Lung (tissue), 12 donors: Measurements from ENCODE around the gene USH1G. TPM values are rescaled to one million over a fixed set of nuclear protein-coding genes. Genes with fewer than 3 reads are reported as not detected.
A peak's percentile ranks its signal among the peaks of the same experiment; 100 is the strongest.
"Not testable (repeated sequence)": the region's sequence is repeated elsewhere in the genome, so short reads cannot be mapped to it uniquely, and the experiment has no call there.

ENCODE experiments used
- ATAC-seq: fragments of 200-7000 bp; cut with Tn5 transposase; one replicate; pipeline ENCODE4 v1.9.1; 2020; ENCODE audit warnings: moderate number of reproducible peaks; ENCODE audit not compliant: insufficient read depth, low FRiP score
- DNase-seq, 3 donors: peaks; one replicate each; pipeline ENCODE4 v3.0.0-alpha.2; 2013 to 2017
- H3K27ac ChIP-seq, 2 donors: one replicate each; pipeline ENCODE4 v1.5.1; 2013; ENCODE audit warnings: mild to moderate bottlenecking in 2 of 2, moderate library complexity in 2 of 2, control low read depth in 1 of 2, inconsistent platforms in 1 of 2, low read depth in 1 of 2, low read length in 1 of 2
- H3K27me3 ChIP-seq, 3 donors: one replicate each; pipeline ENCODE4 v1.5.1; 2013; ENCODE audit warnings: low read length in 2 of 3; ENCODE audit not compliant: control insufficient read depth in 3 of 3, insufficient read depth in 3 of 3
- H3K36me3 ChIP-seq, 4 donors: one replicate each; pipeline ENCODE4 v1.5.1; 2013; ENCODE audit warnings: low read length in 4 of 4, mild to moderate bottlenecking in 1 of 4, moderate library complexity in 1 of 4; ENCODE audit not compliant: control insufficient read depth in 4 of 4, insufficient read depth in 4 of 4
- H3K4me1 ChIP-seq, 5 donors: one replicate each; pipeline ENCODE4 v1.5.1; 2013; ENCODE audit warnings: low read length in 5 of 5, mild to moderate bottlenecking in 2 of 5, moderate library complexity in 1 of 5; ENCODE audit not compliant: control insufficient read depth in 5 of 5, insufficient read depth in 5 of 5
- H3K4me3 ChIP-seq: one replicate; pipeline ENCODE4 v1.5.1; 2013; ENCODE audit warnings: mild to moderate bottlenecking, control low read depth, moderate library complexity
- H3K9ac ChIP-seq, 2 donors: one replicate each; pipeline ENCODE4 v1.5.1; 2013; ENCODE audit warnings: low read length in 2 of 2, control low read depth in 1 of 2; ENCODE audit not compliant: insufficient read depth in 1 of 2
- H3K9me3 ChIP-seq, 4 donors: one replicate each; pipeline ENCODE4 v1.5.1; 2013; ENCODE audit warnings: low read length in 3 of 4, mild to moderate bottlenecking in 1 of 4, moderate library complexity in 1 of 4; ENCODE audit not compliant: control insufficient read depth in 4 of 4, insufficient read depth in 3 of 4
- CTCF ChIP-seq: IDR thresholded peaks from 2 replicates; pipeline ENCODE4 v1.5.1; 2012; ENCODE audit warnings: mild to moderate bottlenecking; ENCODE audit errors: control extremely low read depth, extremely low read depth
- WGBS, 2 donors: extraction: QIAGEN DNeasy Blood & Tissue Kit; methylation state at CpG; one replicate each; pipeline ENCODE4 v1.1.7; 2013; 5-methylcytosine and 5-hydroxymethylcytosine counted together
- polyA plus RNA-seq, 2 donors: library from polyadenylated mRNA; stranded (reverse); fragments of 200-250 nt; gene quantifications; one replicate each; pipeline ENCODE4 v1.2.1, GENCODE V29; 2013
- total RNA-seq, 2 donors: library from RNA; depleted of rRNA in 1 of 2; stranded (reverse); fragments of >200 nt in 1 of 2; gene quantifications; one replicate each; pipeline ENCODE4 v1.2.1, GENCODE V29; 2014 to 2021
- donor health status: control.
- donor health status: control.
- donor health status: Bipolar disorder and iron deficiency.
- donor health status: healthy.
- donor health status: DM: yes; HTN: yes; CAD: no.

USH1G gene
- total and polyA plus RNA-seq, 4 donors, result 0.01 TPM; not detected in 3

DNA sequence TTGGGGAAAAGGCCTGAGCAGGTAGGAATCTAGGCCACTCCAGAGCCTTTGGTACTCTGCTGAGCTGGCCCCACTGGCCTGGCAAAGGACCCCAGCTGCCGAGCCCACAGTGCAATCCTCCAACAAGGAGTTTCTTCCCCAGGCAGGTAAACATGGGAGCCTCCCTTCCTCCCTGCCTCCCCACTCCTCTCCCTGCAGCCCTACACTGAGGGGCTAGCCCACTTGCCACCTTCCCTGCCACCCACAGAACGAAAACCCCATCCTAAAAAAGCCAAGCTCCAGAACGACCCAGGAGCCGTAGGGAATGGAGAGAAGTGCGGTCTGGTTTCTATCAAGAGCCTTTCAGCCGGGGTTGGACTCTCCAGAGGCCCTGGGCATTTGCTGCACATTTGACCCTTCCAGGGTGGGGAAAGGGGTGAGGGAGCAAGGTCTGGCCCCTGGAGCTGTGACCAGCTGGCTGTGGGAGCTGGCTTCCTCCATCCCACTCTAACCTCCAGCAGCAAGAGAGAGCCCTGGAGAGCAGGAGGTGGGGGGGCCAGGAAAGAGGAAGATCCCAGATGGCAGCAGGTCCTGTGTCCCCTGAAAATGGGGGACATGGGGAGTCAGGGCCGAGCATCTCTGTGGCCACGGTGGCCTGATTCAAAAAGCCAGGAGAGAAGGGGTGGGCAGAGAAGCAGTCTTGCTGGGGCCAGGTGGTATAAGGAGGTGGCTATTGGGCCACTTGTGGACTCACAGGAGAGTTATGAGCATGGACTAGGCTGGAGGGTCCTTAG is 48.2 kb upstream of the USH1G start:
- H3K9me3 ChIP-seq, result no peaks in the 10 kb centered on the region
- TF ChIP-seq CTCF, result no peak
- peak overlapping the region in 1 of 2 donors; percentile 11 for H3K9ac ChIP-seq
- peaks cover 0 to 15% (median 14%) of the 10 kb centered on the region in 3 donors for H3K27me3 ChIP-seq
- no peaks in the 10 kb centered on the region for H3K36me3 ChIP-seq
- ATAC-seq (no peak), DNase-seq (no peak)
- peaks cover 0 to 14% (median 0%) of the 10 kb centered on the region in 5 donors for H3K4me1 ChIP-seq
- peak overlapping the region in 1 of 2 donors; percentile 69 for H3K27ac ChIP-seq
- H3K4me3 ChIP-seq, result peak overlapping the region; percentile 71
- 71 to 77% methylated on average over 8 of the region's 8 CpGs for WGBS, 2 donors

DNA sequence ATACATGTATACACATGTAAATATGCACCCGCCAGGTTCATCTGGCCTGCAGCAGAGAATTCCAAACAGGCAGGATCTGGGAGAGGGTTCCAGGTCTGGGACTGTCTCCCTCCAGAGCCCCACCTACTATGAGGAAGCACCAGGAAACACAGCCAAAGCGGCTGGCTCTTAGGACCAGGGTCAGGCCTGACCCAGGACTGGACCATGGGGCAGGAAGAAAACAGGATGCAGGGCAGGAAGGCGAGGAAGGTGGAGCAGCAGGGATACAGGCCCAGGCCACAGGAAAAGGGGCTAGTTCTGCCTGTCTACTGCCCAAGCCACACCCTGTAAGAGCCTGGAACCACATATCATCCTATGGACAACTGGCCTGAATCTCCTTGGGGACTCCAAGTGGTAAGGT is 47.3 kb upstream of the USH1G start:
- Histone ChIP-seq H3K9ac (no peak overlapping the region), H3K9me3 (no peaks in the 10 kb centered on the region), H3K4me1 (peaks cover 0 to 14% (median 0%) of the 10 kb centered on the region in 5 donors), H3K27ac (peak overlapping the region in 1 of 2 donors; percentile 1), H3K4me3 (no peak overlapping the region), H3K27me3 (peaks cover 0 to 15% (median 14%) of the 10 kb centered on the region in 3 donors), H3K36me3 (no peaks in the 10 kb centered on the region)
- WGBS, 2 donors, result 75 to 81% methylated on average over 3 of the region's 3 CpGs
- TF ChIP-seq CTCF, result no peak
- peak in 1 of 3 donors; percentile 44 for DNase-seq
- no peak for ATAC-seq

DNA sequence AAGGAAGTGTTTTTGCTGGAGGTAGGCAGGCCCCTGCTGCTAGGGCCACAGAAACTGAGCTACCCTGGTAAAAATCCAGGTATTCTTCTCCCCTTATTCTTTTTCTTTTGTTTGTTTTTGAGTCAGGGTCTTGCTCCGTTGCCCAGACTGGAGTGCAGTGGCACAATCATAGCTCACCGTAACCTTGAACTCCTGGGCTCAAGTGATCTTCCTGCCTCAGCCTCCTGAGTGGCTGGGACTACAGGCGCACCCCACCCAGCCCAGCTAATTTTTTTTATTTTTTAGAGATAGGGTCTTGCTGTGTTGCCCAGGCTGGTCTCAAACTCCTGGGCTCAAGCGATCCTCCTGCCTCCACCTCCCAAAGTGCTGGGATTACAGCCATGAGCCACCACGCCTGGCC is 46.4 kb upstream of the USH1G start:
- not testable (repeated sequence) for ATAC-seq, H3K27ac ChIP-seq, H3K36me3 ChIP-seq, DNase-seq, H3K9me3 ChIP-seq, H3K9ac ChIP-seq, H3K4me3 ChIP-seq
- WGBS, 2 donors, result 90 to 94% methylated on average over 5 of the region's 5 CpGs
- peaks cover 0 to 15% (median 11%) of the 10 kb centered on the region in 3 donors for H3K27me3 ChIP-seq
- peaks cover 0 to 14% (median 0%) of the 10 kb centered on the region in 5 donors for H3K4me1 ChIP-seq

- Histone ChIP-seq H3K9ac (no peak overlapping the region), H3K27me3 (peaks cover 0 to 11% (median 7%) of the 10 kb centered on the region in 3 donors), H3K9me3 (no peaks in the 10 kb centered on the region), H3K4me3 (no peak overlapping the region), H3K4me1 (peaks cover 0 to 14% (median 0%) of the 10 kb centered on the region in 5 donors), H3K27ac (peak overlapping the region in 1 of 2 donors; percentile 8), H3K36me3 (peaks cover 0 to under 1% (median 0%) of the 10 kb centered on the region in 4 donors)
- DNase-seq, result peak; percentile 54 to 76 (median 54)
- no peak for ATAC-seq
- TF ChIP-seq CTCF, result no peak
- 67 to 71% methylated on average over 5 of the region's 5 CpGs for WGBS, 2 donors
These were observed 45.3 kb upstream of the USH1G start for GRCh38 chr17:74968361-74968780.
